HG03066 (cell line): ENCODE measurements around the gene GASK1B.

Experiments
- ATAC-seq: cut with Tn5 transposase; IDR thresholded peaks from one replicate; pipeline ENCODE4 v1.9.1; 2021; ENCODE audit warnings: low read depth; ENCODE audit not compliant: unreplicated experiment

The GASK1B gene

DNA sequence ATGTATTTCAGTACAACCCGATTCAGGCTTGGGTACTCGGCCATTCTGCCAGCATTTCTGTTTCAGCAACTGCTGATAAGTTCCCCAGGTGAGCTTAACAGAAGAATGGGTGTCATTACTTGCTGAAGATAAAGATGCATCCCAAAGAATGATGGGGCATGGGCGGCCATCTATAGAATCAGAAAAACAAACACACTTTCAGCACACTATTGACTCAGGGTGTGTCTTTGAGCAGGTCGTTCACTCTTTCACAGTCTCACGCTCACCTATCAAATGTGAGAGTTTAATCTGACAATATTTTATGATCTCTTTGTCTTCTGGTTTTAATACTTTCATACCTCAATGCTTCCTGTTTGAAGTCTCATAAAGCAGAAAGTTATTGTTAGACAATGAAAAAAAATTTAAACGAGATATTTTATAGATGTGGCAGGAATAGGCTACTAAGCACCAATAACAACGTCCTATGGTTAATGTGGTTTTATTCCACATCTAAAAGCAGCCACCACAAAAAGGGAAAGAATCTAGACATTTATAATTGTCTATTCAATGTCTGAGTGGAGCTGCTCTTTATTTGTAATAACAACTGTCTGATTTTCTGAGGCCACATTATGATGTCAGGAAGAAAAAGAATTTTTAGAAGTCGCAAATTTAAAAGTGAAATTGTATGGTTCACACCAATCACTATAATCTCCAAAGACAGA, 17.0 kb downstream of the GASK1B start:
- ATAC-seq: no peak

GRCh38 chr4:158147151-158147550, 25.7 kb downstream of the GASK1B start:
- ATAC-seq: no peak

- no peak for ATAC-seq
Measured at GRCh38 chr4:158146736-158147135, 26.1 kb downstream of the GASK1B start.

DNA sequence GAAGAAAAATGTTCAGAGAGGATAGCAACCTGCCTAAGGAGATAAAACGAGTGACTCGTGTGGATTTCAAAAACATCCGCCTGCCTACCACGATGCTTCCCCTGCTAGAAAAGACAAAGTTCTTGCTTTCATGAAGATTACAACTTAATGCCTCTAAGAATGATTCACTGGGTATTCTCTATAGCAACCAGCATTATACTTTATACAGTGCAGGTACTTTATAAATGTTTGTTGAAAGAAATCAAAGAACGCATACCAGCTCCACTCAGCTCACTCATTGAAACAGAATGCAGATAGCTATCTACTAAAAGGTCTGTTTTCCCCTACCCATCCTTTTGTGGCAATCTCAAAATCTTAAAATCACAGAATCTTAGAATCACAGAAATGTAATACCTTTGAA, 33.7 kb downstream of the GASK1B start:
- ATAC-seq: no peak

DNA sequence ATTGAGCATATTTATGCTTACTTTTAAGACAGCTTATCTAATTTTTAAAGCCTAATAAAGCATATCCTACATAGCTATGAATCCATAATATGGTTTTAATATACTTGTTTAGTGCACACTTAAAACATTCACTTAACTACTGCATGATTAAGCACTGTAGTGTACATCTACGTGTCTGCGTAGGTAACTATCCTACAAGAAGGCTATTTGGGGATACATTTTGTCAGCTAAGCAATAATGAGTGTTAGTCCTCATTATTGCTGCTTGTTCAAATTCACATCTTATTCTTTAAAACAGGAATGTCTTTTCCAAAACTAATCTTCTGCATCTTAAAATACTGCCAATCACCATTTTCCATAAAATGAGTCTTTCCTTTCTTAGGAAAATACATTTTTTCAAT, 38.6 kb downstream of the GASK1B start:
- ATAC-seq: no peak

DNA sequence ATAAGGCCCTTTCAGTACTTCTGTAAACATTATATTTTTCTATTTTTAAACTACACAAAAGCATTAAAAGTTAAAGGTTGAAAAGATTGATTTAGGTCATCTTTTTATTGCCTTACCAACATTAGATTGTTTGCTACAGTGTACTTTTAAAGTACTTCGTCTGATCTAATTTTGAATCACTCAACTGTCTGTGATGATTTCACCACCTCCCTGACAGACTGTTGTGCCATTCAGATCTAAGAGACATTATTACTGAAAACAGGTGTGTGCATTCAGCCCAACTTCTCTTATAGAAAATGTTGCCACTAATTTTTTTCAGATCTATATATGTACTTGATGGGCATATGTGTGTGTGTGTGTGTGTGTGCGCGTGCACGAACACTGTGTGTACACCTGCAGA, 39.3 kb downstream of the GASK1B start:
- no peak for ATAC-seq

DNA sequence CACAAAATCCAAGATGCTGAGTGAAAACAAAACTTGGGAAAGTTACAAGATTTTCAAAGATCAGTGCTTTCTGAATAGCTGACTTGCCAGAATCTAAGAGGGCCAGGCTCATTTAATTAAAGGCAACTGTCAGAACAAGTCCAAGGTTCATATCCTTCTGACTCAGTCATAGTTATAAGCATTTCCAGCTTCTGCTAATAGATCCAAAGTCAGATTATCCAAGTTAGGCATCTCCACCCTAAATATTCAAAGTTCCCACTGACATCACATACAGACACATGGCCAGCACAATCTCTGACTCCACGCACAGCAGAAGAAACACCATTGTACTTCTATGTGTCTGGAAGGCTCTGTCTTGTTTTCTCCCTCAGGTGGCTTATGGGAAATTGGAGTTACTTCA, 41.8 kb downstream of the GASK1B start:
- ATAC-seq: no peak

DNA sequence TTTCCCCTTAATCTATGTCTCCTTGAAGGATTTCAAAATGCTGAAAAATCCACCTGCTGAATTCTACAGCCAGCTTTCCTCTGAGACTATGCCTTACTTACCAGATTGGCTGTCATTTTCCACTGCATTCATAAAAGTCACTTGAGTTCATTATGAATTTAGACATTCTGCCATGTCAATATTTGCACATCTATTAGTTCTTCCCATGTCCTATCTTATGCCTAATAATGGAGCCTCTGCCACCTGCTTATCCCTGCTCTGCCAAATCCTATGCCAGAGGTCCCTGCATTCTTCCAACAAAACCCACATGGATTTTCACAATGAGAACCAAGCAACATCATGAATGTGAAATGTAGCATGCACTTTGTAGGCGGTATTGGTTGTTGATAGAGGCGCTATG, 42.6 kb downstream of the GASK1B start:
- no peak for ATAC-seq

DNA sequence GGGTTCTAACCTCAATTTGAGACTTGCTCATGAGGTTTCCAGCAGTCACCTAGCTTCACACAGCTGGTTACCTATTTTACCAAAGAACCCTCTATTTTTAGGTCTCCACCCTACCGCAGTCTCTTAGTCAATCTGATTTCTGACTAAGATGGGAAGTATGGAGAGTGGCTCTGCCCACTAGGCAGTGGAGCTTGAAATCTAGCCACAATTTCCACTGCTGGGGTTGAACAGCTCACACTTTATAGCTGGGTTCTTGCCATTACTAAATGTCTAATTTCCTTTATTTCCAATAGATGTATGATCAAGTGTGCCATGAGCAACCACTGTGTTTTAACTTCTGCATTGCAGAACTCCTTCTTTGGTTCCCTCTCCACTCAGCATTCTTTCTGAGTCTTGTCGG, 43.1 kb downstream of the GASK1B start:
- ATAC-seq: peak; percentile 76

GRCh38 chr4:158128540-158128939, 44.3 kb downstream of the GASK1B start:
- no peak for ATAC-seq

DNA sequence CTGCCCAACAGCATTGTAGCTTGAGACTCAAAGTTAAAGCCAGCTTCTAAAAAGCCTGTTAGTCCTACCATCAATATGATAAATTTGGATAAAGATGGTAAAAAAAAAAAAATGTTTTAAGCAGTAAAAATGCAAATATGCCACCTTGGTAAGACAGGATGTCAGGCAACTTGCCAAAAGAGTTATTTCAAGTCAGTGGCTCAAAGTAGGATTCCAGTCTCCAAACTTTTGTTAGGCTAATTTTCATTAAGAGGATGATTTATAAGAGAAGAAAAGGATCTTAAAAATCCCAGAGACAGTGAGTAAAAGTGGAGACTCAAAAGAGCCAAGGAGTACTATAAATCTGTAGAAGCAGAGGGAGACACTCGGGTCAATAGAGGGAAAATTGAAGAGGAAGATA, 47.5 kb downstream of the GASK1B start:
- no peak for ATAC-seq
